Stimulated activated CD4-positive, alpha-beta T cell treated with anti-CD3 and anti-CD28 coated beads, Interleukin-1b, Interleukin-23, amount 100 ng/mL, for 4 hours (primary cell): ENCODE measurements around the gene ZNF784.
A peak's percentile ranks its signal among the peaks of the same experiment; 100 is the strongest.

ENCODE experiments used
- DNase-seq, 2 donors: peaks; one replicate each; pipeline ENCODE4 v3.0.0-alpha.2; 2020; ENCODE audit warnings: low read depth in 2 of 2

Gene ZNF784

DNA sequence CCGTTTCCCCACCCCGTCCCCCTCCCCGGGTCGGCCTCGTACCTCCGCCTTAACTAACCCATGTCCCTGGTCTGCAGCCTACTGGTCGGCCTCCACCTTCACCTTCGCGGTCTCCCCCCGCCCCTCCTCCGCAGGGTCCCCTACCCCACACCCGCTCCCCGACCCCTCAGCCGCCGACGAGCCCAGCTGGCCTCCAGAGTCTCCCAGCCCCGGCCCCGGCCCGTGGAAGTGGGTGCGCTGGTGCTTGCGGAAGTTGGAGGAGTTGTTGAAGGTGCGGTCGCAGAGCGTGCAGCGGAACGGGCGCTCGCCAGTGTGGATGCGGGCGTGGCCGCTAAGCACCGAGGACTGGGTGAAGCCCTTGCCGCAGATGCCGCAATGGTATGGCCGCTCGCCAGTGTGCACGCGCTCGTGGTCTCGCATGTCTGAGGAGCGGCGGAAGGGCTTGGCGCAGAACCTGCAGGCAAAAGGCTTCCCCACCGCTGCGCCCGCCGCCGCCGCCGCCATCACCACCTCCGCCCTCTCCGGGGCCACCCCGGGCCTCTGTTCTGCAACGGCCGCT, 2.6 kb downstream of the ZNF784 start:
- DNase-seq = no peak

DNA sequence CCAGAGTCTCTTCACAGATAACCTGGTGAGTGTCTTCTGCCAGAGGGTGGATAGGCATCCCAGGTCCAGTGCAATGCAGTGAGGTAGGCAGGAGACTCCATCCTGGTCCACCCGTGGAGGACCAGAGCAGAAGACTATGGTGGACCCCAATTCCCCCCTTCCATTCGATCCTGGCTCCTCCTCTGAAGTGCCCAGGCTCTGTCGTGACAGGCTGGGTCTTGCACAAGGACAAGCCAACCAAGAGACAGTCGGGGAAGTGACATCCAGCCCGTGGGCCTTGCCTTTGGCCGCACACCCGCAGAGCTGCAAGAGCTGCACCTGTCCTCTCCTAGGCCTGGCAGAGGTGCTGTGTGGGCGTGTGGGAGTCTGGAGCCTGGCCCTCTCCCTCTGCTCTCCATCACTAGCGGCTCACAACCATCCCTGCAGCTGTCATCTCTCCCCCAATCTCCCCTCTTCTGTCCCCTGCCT, 3.1 kb downstream of the ZNF784 start:
- DNase-seq = no peak

DNA sequence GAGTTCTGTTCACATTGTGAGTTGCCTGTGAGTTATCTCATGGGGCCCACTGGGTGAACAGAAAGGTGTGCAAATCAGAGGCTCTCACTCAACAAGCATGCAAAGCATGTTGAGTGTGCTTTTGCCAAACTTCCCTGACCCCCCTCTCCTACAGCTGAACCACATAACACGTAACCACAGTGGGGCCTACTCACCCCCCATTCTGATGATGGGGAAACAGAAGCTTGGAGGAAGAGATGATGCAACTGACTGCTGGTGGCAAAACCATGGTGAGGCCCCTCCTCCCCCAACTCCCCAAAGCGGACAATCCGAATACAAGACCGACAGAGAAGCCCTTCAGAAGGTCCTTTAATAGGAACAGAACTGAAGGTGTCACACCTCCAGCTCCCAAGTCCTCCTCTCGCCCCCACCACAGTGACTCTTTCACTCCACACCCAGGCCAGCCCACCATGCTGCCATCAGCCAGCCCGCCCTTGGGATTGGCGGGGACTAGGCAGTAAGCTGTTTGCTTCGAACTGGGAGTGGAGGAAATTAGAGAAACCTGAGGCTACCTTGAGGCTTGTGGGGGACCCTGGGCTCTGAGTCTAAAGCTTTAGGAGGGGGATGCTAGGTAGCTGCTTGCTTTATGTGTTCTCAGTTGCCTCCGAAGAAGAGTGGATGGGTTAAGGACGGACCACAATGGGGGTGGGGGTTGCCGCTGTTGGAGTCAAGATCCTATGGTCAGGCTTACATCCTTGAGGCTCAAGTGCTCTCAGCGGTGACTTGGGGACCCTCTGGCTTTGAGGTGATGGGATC, 3.8 kb downstream of the ZNF784 start:
- no peak for DNase-seq

DNA sequence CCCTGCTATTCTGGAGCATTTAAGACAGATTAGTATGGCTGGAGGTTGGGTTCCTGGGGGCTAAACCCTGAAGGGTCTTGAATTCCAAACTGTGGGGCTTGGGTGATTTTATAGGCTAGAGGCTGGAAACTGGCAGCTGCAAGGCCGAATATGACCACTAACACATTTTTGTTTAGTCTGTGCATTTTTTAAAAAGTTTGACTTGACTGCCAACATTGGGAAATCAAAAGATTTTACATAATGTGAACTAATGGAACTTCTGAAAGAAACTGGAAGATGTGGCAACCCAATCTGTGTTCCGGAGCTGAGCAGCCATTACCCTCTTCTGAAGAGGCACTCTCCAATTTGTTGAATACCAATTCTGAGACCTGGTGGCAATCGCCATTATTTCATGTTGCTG, 5.1 kb downstream of the ZNF784 start:
- no peak for DNase-seq

DNA sequence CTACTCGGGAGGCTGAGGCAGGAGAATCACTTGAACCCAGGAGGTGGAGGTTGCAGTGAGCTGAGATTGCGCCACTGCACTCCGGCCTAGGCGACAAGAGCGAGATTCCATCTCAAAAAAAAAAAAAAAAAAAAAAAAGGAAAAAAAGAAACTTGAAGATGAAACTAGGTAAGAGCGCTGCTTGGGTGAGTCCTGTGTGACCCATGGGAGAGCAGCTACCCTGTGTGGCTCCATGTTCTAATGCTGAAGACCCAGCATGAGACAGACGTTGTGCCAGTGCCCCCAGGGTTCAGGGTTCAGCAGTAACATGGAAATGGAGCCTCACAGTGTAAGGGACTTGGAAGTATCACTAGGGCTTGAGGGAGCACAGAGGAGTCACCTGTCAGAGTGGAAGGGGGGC, 5.9 kb downstream of the ZNF784 start:
- no peak for DNase-seq

DNA sequence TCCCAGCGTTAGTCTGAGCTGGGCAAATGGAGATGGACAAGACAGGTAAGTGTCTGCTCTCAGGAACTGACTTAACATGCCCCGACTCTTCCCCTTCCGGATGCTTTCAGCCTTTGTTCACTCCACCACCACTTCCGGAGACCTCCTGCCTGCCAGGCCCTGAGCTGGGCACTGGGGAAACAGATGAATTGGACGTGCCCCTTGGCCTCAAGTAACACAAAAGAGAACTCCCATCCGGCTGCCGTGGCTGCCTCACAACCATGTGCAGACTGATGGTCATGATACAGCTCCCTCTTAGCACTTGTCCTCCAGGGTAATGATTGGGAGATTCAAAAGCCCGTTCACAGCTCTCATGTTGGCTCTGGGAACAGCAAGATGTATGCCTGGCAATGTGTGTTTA, 6.9 kb downstream of the ZNF784 start:
- no peak for DNase-seq

DNA sequence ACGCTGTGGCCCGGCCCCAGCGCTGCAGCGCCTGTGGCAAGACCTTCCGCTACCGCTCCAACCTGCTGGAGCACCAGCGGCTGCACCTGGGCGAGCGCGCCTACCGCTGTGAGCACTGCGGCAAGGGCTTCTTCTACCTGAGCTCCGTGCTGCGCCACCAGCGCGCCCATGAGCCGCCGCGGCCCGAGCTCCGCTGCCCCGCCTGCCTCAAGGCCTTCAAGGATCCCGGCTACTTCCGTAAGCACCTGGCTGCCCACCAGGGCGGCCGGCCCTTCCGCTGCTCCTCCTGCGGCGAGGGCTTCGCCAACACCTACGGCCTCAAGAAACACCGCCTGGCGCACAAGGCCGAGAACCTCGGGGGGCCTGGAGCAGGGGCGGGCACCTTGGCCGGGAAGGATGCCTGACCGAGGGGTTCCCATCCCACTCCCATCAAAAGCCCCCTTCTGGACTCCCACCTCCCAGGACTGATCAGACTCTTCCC, 7.9 kb downstream of the ZNF784 start:
- no peak for DNase-seq

DNA sequence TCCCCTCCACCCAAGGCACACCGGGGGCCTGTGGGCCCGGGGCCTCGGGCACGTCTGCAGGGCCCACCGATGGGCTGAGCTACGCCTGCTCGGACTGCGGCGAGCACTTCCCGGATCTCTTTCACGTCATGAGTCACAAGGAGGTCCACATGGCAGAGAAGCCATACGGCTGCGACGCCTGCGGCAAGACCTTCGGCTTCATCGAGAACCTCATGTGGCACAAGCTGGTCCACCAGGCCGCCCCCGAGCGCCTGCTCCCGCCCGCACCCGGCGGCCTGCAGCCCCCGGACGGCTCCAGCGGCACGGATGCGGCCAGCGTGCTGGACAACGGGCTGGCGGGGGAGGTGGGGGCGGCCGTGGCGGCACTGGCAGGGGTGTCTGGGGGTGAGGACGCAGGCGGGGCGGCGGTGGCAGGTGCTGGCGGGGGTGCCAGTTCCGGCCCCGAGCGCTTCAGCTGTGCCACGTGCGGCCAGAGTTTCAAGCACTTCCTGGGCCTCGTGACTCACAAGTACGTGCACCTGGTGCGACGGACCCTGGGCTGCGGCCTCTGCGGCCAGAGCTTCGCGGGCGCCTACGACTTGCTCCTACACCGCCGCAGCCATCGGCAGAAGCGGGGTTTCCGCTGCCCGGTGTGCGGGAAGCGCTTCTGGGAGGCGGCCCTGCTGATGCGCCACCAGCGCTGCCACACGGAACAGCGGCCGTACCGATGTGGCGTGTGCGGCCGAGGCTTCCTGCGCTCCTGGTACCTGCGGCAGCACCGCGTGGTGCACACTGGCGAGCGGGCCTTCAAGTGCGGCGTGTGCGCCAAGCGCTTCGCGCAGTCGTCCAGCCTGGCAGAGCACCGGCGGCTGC, 8.6 kb downstream of the ZNF784 start:
- DNase-seq = no peak

DNA sequence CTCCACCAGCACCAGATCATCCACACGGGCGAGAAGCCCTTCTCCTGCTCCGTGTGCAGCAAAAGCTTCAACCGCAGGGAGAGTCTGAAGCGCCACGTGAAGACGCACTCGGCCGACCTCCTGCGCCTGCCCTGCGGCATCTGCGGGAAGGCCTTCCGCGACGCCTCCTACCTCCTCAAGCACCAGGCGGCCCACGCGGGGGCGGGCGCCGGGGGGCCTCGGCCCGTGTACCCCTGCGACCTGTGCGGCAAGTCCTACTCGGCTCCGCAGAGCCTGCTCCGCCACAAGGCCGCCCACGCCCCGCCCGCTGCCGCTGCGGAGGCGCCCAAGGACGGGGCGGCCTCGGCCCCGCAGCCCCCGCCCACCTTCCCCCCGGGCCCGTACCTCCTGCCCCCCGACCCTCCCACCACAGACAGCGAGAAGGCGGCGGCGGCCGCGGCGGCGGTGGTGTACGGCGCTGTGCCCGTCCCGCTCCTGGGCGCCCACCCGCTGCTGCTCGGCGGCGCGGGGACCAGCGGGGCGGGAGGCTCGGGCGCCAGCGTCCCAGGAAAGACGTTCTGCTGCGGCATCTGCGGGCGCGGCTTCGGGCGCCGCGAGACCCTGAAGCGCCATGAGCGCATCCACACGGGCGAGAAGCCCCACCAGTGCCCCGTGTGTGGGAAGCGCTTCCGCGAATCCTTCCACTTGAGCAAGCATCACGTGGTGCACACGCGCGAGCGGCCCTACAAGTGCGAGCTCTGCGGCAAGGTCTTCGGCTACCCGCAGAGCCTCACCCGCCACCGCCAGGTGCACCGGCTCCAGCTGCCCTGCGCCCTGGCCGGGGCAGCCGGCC, 9.4 kb downstream of the ZNF784 start:
- DNase-seq = no peak

DNA sequence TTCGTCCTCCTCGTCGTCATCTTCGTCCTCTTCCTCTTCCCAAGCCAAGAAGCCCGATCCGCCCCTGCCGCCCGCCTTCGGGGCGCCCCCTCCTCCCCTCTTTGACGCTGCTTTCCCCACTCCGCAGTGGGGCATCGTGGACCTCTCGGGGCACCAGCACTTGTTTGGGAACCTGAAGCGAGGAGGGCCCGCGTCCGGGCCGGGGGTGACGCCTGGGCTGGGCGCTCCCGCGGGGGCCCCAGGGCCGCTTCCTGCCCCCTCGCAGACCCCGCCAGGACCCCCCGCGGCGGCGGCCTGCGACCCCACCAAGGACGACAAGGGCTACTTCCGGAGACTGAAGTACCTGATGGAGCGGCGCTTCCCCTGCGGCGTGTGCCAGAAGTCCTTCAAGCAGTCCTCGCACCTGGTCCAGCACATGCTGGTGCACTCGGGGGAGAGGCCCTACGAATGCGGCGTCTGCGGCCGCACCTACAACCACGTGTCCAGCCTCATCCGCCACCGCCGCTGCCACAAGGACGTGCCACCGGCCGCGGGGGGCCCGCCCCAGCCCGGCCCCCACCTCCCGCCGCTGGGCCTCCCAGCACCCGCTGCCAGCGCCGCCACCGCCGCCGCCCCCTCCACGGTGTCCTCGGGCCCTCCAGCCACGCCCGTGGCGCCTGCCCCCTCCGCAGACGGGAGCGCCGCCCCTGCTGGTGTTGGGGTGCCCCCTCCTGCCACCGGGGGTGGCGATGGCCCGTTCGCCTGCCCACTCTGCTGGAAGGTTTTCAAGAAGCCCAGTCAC, 10.2 kb downstream of the ZNF784 start:
- DNase-seq = no peak

DNA sequence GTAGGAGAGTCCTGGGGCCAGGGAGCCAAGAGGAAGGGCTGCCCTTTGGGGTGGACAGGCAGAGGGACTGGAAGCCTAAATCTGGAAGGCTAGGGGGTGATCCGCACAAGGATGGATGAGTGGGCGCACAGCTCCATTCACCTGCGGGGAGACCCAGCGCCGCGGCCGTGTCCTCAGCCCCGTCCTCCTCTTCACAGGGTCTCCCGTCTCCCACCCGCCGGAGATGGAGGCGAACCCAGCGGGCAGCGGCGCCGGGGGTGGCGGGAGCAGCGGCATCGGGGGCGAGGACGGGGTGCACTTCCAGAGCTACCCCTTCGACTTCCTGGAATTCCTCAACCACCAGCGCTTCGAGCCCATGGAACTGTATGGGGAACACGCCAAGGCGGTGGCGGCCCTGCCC, 11.0 kb downstream of the ZNF784 start:
- DNase-seq = no peak

DNA sequence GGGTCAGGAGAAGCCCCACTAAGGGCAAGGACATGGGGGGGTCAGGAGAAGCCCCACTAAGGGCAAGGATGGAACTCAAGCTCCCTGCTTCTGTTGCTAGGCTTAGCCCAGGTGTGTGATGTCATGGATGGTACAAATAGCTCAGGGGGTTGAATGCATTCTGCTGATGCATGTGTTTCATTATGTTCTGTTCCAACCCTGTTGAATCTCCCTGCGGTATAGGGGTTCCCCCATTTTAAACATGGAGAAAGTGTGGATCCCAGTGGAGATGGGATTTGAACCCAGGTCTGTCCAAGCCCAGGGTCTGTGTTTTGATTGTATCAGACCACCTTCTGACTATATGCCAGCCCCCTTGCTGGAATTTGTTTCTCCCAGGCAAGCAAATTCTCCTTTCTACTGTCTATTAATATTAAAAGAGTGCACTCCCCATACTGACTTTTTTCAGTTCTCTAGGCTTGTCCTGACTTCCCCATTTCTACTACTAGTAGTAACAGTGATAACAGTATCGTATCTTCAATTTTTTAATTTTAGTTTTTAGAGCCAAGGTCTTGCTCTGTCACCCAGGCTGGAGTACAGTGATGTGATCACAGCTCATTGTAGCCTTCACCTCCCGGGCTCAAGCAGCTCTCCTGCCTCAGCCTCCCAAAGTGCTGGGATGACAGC, 12.3 kb downstream of the ZNF784 start:
- no peak for DNase-seq

DNA sequence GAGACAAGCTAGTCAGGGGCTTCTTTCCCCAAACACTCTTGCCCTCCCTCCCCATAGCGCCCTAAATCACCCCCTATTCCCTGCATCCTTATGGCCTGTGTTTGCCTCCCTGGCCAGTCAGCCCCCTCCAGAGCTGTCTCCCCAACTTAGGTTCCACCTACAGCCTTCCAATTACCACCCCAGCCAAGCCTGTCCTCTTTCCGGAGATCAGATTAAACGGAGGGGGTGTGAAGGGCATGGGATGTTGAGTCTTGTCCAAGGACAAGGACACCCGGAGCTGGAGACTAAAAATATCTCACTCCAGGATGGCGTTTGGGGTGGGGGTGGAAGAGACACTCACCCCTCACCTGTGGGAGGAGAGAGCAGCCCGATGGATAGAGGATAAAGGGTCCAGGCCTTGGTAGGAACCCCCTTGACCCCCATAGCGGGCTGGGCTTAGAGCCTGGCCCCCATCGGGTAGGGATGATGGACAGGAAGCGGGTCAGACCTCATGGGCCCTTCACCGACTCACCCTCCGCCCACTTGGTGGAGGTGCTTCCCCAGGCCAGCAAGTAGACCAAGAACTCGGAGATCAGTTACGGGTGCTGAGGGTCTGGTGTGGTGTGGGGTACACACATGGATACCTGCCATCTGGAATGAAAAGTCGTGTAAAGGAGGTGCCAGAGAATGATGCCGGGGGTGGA, 12.9 kb downstream of the ZNF784 start:
- no peak for DNase-seq

DNA sequence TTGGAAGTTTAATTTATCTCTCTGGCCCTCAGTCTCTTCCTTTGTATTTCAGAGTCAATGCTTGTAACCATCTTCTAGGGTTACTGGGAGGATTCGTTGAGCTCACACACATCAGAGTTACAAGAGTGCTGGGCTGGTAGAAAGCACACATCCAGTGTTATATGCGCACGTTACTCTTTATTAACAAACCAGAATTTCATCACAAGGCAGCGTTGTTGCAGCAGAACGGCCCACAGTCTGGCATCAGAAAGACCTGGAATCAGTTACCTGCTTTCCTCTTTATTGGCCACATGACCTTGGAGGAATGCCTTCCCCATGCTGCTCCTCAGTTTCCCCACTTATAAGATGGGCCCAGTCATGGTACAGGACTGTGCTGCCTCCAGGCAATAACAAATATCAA, 15.0 kb downstream of the ZNF784 start:
- no peak for DNase-seq

DNA sequence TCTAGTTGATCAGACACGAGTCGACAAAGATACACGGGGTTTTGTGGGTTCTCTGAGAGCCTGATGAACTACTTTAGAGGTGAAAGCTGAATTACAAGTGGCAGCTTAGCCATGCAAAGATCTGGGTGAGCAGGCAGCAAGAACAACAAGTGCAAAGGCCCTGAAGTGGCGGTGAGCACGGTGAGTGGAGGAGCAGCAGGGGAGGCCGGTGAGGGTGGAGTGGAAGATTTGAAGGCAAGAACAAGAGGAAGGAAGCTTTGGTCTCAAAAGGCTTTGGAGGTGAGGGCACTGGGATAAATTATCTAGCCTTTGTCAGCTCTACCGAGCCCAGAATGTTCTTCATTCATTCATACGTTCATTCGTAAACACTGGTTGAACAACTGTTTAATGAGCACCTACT, 17.5 kb downstream of the ZNF784 start:
- no peak for DNase-seq

DNA sequence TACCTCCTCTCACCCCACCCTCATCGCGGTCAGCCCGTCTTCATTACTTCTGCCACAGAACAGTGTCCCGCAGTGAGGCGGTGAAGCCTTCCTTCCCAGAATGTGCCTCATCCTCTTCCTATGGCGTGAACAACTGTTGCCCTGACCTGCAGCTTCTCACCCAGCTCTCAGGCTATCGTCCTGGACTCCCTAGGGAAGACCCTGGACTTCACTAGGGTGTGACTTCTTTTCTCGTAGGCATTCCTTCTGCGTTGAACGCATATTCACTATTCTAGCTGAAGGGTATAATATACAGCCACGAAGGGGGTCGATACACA, 17.9 kb downstream of the ZNF784 start:
- no peak for DNase-seq

DNA sequence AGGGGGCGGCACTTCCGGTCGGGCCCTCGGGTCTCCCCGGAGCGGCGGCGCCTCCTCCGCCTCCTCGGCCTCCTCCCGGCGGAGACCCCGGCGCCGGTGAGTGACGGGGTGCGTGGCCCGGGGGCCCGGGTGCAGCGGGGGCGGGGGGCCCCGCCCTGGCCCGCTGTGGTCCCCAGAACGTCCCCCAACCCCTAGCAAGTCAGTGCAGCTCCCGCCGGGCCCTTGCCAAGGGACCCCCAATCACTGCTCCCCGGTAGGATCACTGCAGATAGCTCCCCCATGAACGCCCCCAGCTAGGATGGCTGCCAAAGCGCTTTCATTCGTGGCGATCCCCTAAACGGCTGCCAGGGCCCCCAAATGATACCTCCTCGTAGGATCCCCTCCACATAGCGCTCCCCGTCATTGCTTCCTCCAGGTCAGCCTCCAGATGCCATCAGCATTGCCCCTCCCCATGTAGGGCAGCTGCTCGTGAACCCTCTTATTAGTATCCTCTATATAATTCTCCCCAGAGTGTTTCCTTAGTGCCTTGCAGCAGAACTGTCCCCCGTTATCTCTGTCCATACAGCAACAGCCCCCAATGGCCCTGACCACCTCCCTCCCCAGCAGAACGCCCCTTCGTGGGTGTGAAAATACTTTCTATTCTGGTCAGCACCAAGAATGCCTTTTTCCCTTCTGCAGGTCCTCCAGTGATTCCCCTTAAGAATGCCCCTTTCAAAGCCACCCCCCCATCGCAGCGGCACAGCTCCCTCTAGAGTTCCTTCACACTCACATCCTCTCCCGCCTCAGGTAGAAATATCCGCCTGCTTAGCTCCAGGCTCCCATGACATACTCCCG, 18.5 kb downstream of the ZNF784 start, which contains the start of gene ZNF865:
Gene ZNF865 (plus strand): TSS at position 11 of the 834 bp plus-strand sequence. CDS start 7,972 bp downstream, outside the sequence.
- DNase-seq = peak; percentile 53 to 57

DNA sequence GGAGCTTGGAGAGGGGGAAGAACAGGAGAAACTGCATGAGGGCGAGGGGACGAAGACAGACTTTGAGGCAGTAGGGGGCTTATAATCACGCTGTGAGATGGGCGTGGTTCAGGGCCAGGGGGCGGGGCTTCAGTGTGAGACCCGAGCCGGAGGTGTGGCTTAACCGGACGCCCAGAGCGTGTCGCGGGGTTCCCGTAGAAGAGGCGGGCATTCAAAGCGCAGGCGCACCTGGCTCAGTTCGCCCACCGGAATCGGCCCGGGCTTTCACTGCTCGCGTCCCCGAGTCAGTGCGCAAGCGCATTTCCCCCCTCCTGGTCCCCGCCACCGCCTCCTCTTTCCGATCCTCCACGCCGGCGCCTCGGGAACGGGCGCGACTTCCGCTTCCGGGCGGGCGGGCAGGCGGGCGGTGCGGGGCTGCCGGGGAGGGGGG, 19.1 kb downstream of the ZNF784 start:
- peak; percentile 98 to 99 for DNase-seq
